GM21786 (cell line): ENCODE data around the gene THOC1.
"Not testable (repeated sequence)": the region's sequence is repeated elsewhere in the genome, so short reads cannot be mapped to it uniquely, and the experiment has no call there.

ENCODE experiments used
- ATAC-seq: cut with Tn5 transposase; IDR thresholded peaks from one replicate; pipeline ENCODE4 v1.9.1; 2021; ENCODE audit not compliant: unreplicated experiment

Gene THOC1, protein sequence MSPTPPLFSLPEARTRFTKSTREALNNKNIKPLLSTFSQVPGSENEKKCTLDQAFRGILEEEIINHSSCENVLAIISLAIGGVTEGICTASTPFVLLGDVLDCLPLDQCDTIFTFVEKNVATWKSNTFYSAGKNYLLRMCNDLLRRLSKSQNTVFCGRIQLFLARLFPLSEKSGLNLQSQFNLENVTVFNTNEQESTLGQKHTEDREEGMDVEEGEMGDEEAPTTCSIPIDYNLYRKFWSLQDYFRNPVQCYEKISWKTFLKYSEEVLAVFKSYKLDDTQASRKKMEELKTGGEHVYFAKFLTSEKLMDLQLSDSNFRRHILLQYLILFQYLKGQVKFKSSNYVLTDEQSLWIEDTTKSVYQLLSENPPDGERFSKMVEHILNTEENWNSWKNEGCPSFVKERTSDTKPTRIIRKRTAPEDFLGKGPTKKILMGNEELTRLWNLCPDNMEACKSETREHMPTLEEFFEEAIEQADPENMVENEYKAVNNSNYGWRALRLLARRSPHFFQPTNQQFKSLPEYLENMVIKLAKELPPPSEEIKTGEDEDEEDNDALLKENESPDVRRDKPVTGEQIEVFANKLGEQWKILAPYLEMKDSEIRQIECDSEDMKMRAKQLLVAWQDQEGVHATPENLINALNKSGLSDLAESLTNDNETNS

GRCh38 chr18:267688-268552, at the start of gene THOC1:
THOC1 (minus strand) TSS chr18:268047; CDS start chr18:268019, 28 bp downstream.
- ATAC-seq = peak; percentile 88

- no peak for ATAC-seq
Measured at GRCh38 chr18:317618-318017, 49.8 kb upstream of the THOC1 start.

DNA sequence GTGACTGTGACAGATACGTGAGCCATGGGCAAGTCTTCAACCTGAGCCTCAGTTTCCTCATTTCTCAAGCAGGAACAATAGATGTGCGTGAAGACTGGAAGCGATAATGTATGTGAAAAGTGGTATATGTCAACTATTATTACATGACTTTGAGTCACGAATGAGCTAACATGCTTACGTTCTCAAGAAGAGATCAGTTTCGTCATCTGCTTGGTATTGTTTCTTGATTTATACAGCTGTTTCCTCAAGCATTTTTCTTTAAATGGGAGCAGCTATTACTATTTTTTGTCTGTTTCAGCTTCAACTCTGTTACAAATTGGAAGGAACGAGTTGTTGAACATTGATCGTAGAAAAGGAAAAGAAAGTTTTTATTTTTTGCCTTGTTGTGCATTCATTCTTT, 48.5 kb upstream of the THOC1 start:
- no peak for ATAC-seq

DNA sequence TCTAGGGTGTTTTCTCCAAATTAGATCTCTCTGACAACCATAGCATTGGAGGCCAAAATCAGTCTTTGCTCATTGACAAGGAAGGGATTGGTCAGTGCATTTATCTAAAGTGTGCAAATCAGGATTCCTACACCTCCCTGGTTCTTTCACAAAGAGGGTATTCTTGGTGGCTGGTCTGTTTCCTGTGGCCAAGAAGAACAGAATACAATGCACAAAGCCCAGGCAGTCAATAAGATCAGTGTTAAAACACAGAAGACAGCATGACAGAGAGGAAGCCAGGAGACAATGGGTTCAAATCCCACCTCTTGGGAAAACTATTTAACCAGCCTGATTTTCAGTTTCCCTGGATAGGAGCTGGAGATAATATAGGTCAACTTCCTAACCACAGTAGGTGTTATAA, 46.1 kb upstream of the THOC1 start:
- ATAC-seq = no peak

DNA sequence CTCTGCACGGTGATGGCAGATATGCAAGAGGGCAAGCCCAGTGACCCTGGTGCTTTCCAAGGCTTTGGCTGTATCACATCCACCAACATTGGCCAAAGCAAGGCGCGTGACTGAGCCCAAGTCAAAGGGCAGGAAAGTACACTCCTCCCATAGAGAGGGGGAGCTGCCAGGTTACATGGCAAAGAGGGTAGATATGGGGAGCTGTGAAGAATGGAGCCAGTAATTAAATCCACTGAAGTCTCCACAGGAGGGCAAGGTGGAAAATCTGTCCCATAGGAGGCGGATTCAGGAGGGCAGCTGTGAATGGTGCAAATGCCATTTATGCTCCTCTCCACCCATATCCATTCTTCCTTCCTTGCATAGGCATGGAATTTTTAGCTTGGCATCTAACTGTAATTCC, 44.6 kb upstream of the THOC1 start:
- no peak for ATAC-seq

GRCh38 chr18:310042-310441, 42.2 kb upstream of the THOC1 start:
- ATAC-seq = no peak

- ATAC-seq = not testable (repeated sequence)
Measured at GRCh38 chr18:308086-308485, 40.2 kb upstream of the THOC1 start.

- no peak for ATAC-seq
Measured at GRCh38 chr18:306608-307255, 38.9 kb upstream of the THOC1 start.

GRCh38 chr18:305003-305501, 37.2 kb upstream of the THOC1 start:
- no peak for ATAC-seq

DNA sequence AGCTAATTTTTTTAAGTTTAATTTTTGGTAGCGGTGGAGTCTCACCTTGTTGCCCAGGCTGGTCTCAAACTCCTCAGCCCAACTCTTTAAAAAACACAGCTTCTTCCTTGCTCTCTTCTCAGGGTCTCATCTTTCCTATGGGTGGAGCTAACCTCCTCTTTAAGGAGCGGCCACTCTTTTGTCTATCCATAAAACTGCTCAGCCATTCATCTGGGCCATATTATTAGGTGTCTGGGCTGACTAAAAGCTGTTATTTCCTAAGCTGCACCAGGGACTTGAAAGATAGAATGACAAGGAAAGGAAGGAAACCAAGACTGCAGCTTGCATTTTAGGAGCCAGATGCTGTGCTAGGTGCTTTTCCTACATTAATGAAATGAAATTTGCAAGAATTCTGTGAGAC, 35.8 kb upstream of the THOC1 start:
- ATAC-seq = no peak

DNA sequence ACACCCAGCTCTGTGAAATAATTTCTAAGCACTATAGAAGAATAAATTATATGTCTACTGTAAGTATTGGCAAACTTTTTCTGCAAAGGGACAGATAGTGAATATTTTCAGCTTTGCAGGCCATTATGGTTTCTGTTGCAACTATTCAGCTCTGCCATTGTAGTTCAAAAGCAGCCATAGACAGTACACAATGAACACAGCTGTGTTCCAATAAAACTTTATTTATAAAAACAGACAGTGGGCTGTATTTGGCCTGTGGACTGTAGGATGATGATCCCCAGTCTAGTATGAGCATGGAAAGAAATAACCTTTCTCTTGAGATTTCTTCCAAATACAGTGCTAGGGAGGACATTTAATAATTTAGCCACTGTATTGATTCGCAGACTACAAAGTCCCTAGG, 35.2 kb upstream of the THOC1 start:
- ATAC-seq = no peak

DNA sequence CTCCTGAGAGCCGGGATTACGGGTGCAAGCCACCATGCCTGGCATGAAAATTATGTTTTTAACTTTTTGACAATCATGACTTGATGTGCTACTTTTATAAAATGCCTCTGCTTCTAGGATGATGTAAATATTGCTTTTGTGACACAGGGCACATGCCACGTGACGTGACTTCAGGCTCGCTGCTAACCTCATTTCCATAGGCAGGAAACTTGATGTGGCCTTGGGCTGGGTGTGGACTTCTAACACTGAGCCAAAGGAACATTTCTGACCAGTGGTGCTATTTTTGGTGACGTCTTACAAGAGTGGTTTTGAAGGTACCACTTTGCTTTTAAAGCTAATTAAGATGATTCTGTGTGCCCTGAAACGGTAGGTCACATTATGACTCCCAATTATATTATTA, 34.2 kb upstream of the THOC1 start:
- no peak for ATAC-seq

GRCh38 chr18:297936-298335, 30.1 kb upstream of the THOC1 start:
- no peak for ATAC-seq

DNA sequence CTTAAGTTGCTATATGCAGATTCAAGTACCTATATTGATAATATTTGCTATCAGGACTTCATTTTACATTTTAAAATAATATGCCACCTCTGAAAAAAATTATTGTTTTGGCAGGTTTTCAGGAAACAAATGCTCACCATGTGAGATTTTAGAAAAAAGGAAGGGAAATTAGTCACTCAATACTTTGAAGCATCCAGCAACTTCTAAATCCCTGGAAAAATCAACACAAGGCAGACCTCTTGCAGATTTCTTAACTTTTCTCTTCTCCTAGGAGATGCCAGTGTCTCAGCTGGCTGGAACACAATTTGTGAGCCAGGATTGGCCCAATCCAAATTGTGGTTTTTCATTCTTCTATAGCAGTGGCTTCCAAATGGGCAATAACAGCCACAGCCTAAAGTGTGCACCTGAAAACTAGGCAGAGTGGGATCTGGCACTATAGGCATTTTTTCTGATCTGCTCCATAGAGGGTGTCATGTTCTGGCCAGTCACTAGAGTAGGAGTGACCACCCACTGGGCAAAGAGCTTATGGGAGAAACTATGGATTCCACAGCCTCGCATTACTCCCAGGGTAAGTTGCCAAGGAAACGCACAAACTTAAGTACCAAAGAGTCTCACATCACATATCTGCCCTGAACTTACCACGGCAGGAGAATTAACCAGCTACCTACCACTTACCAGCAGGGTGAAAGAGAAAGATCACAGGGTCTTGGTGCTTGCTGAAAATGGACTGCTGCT, 28.1 kb upstream of the THOC1 start:
- no peak for ATAC-seq

DNA sequence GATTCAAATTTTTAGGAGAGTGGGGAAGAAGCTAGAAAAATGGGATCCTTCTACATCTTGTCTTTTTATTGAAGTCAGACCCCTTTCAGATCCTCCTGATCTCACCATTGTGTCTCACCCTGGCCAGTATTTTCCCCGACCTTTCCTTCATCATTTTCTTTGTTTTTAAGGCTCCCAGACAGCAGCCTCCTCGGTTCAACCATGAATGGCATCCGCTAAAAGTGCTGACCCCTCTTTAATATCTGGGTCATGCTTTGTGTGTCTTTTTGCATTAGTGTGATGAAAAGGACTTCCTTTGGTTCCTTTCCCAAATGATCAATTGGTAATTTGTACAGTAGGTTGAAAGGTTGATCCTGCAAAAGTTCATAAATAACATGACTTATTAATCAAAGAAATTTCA, 26.7 kb upstream of the THOC1 start:
- no peak for ATAC-seq

DNA sequence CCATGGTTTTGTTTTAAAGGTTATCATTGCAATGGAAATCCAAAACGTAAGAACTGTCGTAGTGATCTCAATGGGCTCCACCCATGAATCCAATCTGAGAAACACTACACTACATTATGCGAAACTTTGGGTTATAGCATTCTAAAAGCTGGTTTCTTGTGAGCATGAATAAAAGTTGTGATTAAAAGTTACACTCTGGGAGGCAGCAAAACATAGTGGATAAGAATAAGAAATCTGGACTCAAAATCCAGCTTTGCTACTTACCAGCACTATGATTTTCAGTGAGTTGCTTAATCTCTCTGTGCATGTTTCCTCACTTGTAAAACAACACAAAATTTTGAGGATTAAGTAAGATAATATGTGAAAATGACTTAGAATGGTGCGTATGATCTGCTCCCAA, 25.7 kb upstream of the THOC1 start:
- ATAC-seq = no peak

DNA sequence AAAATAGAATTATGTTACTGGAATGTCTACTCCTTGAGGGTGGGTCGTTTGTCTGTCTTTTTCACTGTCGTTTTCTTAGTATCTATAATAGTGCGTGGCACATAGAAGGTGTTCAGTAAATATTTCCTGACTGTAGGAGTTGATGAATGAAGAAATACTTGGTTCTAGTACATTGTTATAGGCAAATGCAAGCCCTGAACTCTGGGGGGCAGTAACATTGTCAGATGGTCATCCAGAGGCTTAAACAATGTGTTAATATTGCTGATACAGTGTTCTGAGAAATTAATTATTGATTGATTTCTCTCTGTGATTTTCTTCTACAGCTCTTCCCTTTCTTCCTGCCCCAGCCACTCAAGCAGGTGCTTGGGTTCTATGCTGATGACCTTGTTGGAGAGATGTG, 24.4 kb upstream of the THOC1 start:
- no peak for ATAC-seq

GRCh38 chr18:289970-290369, 22.1 kb upstream of the THOC1 start:
- ATAC-seq = not testable (repeated sequence)

DNA sequence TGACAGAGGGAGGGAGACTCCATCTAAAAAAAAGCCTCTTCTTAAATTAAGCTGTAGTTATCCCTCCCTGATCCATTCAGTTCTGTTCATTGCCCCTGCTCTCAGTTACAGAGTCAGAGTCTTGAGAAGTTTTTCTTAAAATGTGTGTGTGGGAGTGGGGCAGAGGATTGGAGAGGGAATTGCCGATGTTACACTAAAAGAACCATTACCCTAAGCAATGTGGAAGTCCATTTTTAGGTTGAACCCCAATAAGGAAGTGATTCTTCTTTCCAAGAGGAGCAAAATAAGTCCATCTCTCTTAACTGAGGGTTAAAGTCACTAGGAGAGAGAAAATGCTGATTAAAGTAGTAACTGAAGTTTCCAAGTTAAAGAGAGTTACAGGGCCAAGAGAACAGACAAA, 21.2 kb upstream of the THOC1 start:
- no peak for ATAC-seq
